T follicular helper cell (primary cell): ENCODE data around the gene INAFM2.
A peak's percentile ranks its signal among the peaks of the same experiment; 100 is the strongest.

ENCODE experiments used
- DNase-seq: peaks from one replicate; pipeline ENCODE4 v3.0.0-alpha.2; 2020; ENCODE audit warnings: low read depth

INAFM2 gene

DNA sequence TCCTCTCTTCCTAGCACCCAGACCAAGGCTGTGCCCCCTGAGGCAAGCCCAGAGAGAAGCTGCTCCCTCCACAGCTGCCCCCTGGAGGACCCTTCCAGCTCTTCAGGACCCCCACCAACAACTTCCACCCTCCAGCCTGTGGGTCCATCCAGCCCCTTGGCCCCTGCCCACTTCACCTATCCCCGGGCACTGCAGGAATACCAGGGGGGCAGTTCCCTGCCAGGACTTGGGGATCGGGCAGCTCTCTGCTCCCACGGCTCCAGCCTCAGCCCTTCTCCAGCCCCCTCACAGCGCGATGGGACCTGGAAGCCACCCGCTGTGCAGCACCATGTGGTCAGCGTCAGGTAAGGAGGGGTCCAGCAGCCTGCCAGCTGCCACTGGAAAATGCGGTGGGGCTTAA lies 40.1 kb downstream of the INAFM2 start:
- no peak for DNase-seq

- DNase-seq, result no peak
These were observed 40.8 kb downstream of the INAFM2 start for GRCh38 chr15:40364251-40364650.

GRCh38 chr15:40365016-40365415 lies 41.5 kb downstream of the INAFM2 start:
- no peak for DNase-seq

DNA sequence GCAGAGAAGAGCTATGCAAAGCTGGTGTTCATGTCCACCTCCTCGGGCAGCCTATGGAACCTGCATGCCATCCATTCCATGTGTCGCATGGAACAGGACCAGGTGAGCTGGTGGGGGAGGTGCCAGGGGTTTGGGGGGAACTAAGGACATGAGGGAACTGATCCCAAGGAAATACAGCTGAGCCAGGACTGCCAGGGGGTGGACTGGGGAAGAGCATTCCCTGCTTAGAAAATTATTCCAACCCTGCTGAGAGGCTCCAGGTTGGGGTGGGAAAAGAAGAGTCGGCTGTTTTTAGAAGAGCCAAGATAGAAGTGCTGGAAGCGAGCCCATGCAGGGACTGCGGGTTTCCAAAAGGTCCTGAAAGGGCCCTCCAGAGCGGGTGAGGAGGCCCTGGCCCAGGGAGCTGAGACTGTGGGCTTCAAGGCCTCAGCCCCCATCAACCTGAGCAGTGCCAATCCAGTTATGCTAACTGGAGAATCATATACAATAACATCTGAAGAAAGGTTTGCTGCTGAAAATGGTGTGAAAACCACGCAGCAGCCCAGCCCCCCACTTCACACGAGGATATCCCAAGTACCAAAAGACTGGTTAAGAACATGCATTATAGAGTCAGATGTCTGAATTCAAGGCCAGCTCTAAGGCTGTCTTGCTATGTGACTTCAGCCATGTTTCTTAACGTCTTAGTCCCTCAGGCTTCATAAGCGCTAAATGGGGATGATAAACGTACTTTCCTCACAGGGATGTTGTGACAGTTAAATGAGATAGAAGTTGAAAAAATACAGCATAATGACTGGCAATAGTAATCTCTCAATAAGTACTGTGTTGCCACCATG lies 42.3 kb downstream of the INAFM2 start:
- no peak for DNase-seq

DNA sequence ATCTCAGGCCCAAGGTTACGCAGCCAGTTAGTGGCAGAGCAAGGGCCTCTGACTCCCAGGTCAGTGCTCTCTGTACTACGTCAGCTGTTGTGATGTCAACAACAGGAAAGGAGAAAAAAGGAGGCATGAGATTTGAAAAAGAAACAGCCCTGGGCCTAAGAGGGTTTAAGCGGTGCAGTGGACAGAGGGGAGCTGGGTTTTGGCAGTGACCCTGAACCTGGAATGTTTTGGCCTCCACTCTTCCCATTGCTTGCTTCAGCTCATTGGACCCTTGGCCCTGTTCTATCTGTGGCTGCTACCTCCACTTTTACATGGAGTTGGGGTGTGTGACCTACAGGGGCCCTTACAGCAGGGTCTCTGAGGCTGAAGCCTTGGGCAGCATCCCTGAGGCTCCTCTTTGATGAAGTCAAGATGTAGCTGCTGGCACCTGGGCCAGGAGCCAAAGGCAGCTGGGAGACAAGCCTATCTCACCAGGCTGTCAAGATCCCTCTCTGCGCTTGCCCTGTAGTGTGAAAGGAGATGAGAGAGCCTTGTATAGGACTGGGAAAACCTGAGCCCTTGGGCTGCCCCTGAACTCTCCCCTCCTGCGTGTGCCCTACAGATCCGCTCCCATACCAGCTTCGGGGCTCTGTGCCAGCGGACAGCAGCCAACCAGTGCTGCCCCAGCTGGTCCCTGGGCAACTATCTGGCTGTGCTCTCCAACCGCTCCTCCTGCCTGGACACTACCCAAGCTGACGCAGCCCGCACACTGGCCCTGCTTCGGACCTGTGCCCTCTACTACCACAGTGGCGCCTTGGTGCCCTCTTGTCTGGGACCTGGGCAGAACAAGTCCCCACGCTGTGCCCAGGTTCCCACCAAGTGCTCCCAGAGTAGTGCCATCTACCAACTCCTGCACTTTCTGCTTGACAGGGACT lies 43.2 kb downstream of the INAFM2 start:
- no peak for DNase-seq

GRCh38 chr15:40367371-40367685 lies 43.8 kb downstream of the INAFM2 start:
- DNase-seq, result no peak

- peak; percentile 80 for DNase-seq
These were observed 44.5 kb downstream of the INAFM2 start for GRCh38 chr15:40367686-40368611.

- no peak for DNase-seq
These were observed 45.4 kb downstream of the INAFM2 start for GRCh38 chr15:40368719-40369473.

- DNase-seq, result no peak
These were observed 46.0 kb downstream of the INAFM2 start for GRCh38 chr15:40369474-40369869.

DNA sequence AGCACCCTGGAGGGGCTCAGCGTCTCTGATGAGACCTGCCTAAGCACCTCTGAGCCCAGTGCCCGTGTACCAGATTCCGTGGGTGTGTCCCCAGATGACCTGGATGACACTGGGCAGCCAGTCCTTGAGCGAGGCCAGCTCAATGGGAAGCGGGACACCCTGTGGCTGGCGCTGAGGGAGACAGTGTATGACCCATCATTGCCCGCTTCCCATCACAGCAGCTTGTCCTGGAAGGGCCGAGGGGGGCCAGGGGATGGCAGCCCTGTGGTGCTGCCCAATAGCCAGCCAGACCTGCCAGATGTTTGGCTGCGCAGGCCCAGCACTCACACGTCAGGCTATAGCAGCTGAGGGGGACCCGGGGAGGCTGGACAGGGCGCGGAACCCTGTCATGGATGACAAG lies 46.5 kb downstream of the INAFM2 start:
- DNase-seq, result no peak

- no peak for DNase-seq
These were observed 49.5 kb downstream of the INAFM2 start for GRCh38 chr15:40372981-40373380.
